ENCODE data around the gene MARCHF11.

DNA sequence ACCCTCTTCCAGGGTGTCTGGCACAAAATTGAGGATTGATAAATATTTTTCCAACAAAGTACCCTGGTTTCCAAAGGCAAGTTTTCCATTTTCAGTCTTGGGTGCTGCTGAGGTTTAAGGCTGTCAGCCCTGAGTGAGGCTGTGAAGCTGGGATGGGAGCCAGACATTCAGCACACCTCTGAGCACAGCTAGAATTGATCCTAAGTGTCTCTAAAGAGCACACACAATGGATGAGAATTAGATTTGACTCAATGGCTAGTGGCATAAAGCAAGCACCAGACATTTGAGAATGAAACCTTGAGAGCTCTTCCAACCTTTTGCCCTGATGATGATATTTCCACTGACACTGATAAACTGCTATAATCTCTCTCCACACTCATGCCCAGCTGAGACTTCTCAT lies 131.5 kb downstream of the MARCHF11 start:
- no peak for TF ChIP-seq EZH2 (IDR thresholded peaks at IDR 0.05; ENCODE audit: borderline replicate concordance, low read depth, low read length, severe bottlenecking)
- TF ChIP-seq, protein P1, sequence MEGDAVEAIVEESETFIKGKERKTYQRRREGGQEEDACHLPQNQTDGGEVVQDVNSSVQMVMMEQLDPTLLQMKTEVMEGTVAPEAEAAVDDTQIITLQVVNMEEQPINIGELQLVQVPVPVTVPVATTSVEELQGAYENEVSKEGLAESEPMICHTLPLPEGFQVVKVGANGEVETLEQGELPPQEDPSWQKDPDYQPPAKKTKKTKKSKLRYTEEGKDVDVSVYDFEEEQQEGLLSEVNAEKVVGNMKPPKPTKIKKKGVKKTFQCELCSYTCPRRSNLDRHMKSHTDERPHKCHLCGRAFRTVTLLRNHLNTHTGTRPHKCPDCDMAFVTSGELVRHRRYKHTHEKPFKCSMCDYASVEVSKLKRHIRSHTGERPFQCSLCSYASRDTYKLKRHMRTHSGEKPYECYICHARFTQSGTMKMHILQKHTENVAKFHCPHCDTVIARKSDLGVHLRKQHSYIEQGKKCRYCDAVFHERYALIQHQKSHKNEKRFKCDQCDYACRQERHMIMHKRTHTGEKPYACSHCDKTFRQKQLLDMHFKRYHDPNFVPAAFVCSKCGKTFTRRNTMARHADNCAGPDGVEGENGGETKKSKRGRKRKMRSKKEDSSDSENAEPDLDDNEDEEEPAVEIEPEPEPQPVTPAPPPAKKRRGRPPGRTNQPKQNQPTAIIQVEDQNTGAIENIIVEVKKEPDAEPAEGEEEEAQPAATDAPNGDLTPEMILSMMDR (IDR thresholded peaks at IDR 0.05; ENCODE audit: borderline replicate concordance, extremely low read depth, low read length, poor library complexity, severe bottlenecking) = no peak
